Activated B cell treated with CpG ODN at 0.5 μM for 24 hours (primary cell): ENCODE data around the gene PTPRD. TPM values are rescaled to one million over a fixed set of nuclear protein-coding genes. Genes with fewer than 3 reads are reported as not detected.

Experiments
- ATAC-seq: fragments of 200-7000 bp; cut with Tn5 transposase; one replicate; pipeline ENCODE4 v1.10.0; 2021; ENCODE audit warnings: low read depth, mild to moderate bottlenecking, moderate library complexity
- CTCF ChIA-PET: fragments of 350-600 bp; sonication (Branson Sonifier 250); formaldehyde crosslinking; loops from one replicate; lab custom pipeline; 2021; ENCODE audit warnings: antibody characterized with exemption; lab: Charles Lee
- POLR2A ChIA-PET: fragments of 350-600 bp; sonication (Branson Sonifier 250); formaldehyde crosslinking; loops from one replicate; lab custom pipeline; 2021; ENCODE audit warnings: antibody characterized with exemption; lab: Charles Lee
- DNase-seq: peaks from one replicate; pipeline ENCODE4 v3.0.0; 2022
- H3K27ac Mint-ChIP-seq: one replicate; pipeline ENCODE4 v1.8.0; 2020; ENCODE audit warnings: mixed read lengths
- H3K27me3 Mint-ChIP-seq: one replicate; pipeline ENCODE4 v1.8.0; 2021; ENCODE audit warnings: mixed read lengths
- H3K36me3 Mint-ChIP-seq: one replicate; pipeline ENCODE4 v1.8.0; 2021; ENCODE audit warnings: low read depth, mixed read lengths
- H3K4me1 Mint-ChIP-seq: one replicate; pipeline ENCODE4 v1.8.0; 2021; ENCODE audit warnings: mixed read lengths
- H3K4me3 Mint-ChIP-seq: one replicate; pipeline ENCODE4 v1.8.0; 2020; ENCODE audit warnings: mild to moderate bottlenecking, mixed read lengths
- H3K9me3 Mint-ChIP-seq: one replicate; pipeline ENCODE4 v1.8.0; 2020; ENCODE audit warnings: mixed read lengths
- intact Hi-C: fragments of 100-400 bp; cut with micrococcal nuclease; formaldehyde crosslinking; loops from one replicate; pipeline ENCODE4 v1.15.1; 2024
- total RNA-seq: library from RNA; stranded (reverse); gene quantifications from 2 replicates; pipeline ENCODE4 v1.2.3, GENCODE V29; 2022
- TF ChIP-seq, protein P1 (sequence below): fragments of 200-600 bp; IDR thresholded peaks from one replicate; pipeline ENCODE4 v1.8.0; 2022; ENCODE audit warnings: antibody characterized with exemption, mild to moderate bottlenecking

The PTPRD gene
- total RNA-seq, 1 donor from 2014 or later, result 0.04 TPM

DNA sequence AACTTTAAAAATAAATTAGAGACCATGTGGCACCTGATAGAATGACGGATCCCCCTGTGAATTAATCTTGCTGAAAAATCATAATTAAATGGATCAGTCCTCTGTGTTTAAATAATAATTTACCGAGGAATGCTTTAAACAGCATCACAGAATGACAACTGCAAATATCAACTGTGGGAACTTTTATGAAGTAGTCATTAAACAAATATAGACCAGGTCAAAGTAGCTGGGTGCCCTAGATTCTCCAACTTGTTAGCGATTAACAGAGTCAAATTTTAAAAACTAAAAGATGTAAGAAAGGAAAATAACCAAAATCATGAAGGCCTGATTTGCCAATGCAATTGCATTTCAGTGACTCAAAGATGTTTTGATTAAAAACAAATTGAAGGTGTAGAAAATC is 933.4 kb downstream of the PTPRD start:
- intact Hi-C loops, result no loop called here

DNA sequence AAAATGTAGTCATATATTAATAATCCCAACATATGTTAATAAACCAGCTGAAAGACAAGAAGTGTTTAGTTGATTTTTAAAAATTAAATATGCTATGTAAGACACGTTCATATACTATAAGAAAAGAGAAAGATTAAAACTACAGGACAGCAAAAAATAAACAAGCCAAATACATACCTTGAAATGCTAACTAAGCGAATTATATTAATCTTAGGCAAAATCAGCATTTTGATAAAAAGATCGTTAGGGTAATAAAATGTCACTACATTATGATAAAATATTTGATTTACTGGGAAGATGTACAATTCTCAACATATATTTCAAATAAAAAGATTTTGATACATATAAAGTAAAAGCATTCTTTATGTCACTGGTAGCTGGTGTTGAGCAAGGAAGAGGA is 938.3 kb downstream of the PTPRD start:
- Mint-ChIP-seq H3K36me3 (no peaks in the 10 kb centered on the region), H3K27me3 (no peaks in the 10 kb centered on the region), H3K4me1 (no peaks in the 10 kb centered on the region), H3K9me3 (no peaks in the 10 kb centered on the region), H3K27ac (no peak overlapping the region), H3K4me3 (no peak overlapping the region)
- DNase-seq, result no peak
- ChIA-PET CTCF (no interaction called here), POLR2A (no interaction called here)
- intact Hi-C loops, result no loop called here
- TF ChIP-seq, protein P1, sequence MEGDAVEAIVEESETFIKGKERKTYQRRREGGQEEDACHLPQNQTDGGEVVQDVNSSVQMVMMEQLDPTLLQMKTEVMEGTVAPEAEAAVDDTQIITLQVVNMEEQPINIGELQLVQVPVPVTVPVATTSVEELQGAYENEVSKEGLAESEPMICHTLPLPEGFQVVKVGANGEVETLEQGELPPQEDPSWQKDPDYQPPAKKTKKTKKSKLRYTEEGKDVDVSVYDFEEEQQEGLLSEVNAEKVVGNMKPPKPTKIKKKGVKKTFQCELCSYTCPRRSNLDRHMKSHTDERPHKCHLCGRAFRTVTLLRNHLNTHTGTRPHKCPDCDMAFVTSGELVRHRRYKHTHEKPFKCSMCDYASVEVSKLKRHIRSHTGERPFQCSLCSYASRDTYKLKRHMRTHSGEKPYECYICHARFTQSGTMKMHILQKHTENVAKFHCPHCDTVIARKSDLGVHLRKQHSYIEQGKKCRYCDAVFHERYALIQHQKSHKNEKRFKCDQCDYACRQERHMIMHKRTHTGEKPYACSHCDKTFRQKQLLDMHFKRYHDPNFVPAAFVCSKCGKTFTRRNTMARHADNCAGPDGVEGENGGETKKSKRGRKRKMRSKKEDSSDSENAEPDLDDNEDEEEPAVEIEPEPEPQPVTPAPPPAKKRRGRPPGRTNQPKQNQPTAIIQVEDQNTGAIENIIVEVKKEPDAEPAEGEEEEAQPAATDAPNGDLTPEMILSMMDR, result no peak
- no peak for ATAC-seq

More for the DNA sequence above, 933.4 kb downstream of the PTPRD start:
- CTCF ChIA-PET, result no interaction called here
- DNase-seq (no peak), ATAC-seq (no peak)
- POLR2A ChIA-PET, result no interaction called here
- H3K27ac Mint-ChIP-seq, result no peak overlapping the region
- TF ChIP-seq, protein P1, result no peak
- H3K4me3 Mint-ChIP-seq, result no peak overlapping the region
- no peaks in the 10 kb centered on the region for H3K36me3 Mint-ChIP-seq
- H3K4me1 Mint-ChIP-seq, result no peaks in the 10 kb centered on the region
- H3K27me3 Mint-ChIP-seq, result no peaks in the 10 kb centered on the region
- no peaks in the 10 kb centered on the region for H3K9me3 Mint-ChIP-seq

DNA sequence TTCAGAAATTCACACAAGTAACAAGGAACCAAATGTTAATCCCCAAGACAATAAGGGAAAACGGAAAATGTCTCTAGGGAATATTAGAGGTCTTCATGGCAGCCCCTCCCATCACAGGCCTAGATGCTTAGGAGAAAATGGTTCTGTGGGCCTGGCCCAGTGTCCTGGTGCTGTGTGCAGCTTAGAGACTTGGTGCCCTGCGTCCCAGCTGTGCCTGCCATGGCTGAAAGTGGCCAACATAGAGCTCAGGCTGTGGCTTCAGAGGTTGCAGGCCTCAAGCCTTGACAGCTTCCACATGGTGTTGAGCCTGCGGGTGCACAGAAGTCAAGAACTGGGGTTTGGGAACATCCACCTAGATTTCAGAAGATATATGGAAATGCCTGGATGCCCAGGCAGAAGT is 942.3 kb downstream of the PTPRD start:
- TF ChIP-seq, protein P1, result no peak
- CTCF ChIA-PET, result no interaction called here
- ATAC-seq, result no peak
- no peak for DNase-seq
- Mint-ChIP-seq H3K9me3 (no peaks in the 10 kb centered on the region), H3K36me3 (no peaks in the 10 kb centered on the region), H3K4me1 (no peaks in the 10 kb centered on the region), H3K27me3 (no peaks in the 10 kb centered on the region), H3K4me3 (no peak overlapping the region), H3K27ac (no peak overlapping the region)
- POLR2A ChIA-PET, result no interaction called here
- intact Hi-C loops, result no loop called here

DNA sequence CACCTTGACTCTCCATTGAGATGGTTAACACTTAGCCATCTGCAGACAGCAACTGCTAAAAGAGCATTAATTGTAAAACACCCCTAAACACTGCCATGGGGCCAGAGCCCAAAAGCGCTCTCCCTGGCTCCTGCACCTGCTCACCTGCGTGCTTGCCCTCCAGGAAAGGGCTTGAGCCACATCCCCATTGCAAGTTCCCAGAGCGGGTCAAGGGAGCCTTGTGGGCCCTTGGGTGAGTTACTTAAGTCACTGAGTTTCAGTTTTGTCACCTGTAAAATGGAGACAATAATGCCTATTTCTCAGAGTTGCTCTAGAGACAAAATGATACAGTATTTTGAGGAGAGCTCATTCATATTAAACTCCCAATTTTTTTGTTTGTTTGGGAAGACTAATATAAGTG is 967.8 kb downstream of the PTPRD start:
- ATAC-seq (no peak), DNase-seq (no peak)
- CTCF ChIA-PET, result no interaction called here
- Mint-ChIP-seq H3K36me3 (no peaks in the 10 kb centered on the region), H3K27ac (no peak overlapping the region), H3K4me1 (peaks cover 1% of the 10 kb centered on the region), H3K27me3 (no peaks in the 10 kb centered on the region), H3K4me3 (no peak overlapping the region), H3K9me3 (no peaks in the 10 kb centered on the region)
- POLR2A ChIA-PET, result no interaction called here
- TF ChIP-seq, protein P1, result no peak
- intact Hi-C loops, result no loop called here

DNA sequence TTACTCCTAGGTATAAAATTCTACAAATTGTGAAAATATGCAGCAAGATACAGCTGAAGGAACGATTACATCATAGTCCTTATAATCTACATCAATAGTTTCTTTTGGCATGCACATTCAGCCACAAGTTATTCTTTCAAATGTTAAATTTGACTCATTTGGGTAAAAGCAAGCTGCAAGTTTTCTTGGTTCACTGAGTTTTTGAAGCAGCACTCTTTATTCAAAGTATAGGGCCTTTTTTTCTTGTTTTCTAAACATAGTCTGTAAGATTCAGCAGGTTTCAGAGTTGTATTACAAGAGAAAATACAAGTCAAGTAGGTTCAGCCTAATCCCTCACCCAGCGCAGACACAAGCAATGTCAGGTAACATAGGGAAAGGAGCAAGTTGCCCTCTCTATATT is 981.5 kb downstream of the PTPRD start:
- Mint-ChIP-seq H3K27ac (no peak overlapping the region), H3K4me3 (no peak overlapping the region), H3K36me3 (no peaks in the 10 kb centered on the region), H3K4me1 (peaks cover 2% of the 10 kb centered on the region), H3K9me3 (no peaks in the 10 kb centered on the region), H3K27me3 (no peaks in the 10 kb centered on the region)
- DNase-seq (no peak), ATAC-seq (no peak)
- TF ChIP-seq, protein P1, result no peak
- intact Hi-C loops, result no loop called here
- ChIA-PET CTCF (no interaction called here), POLR2A (no interaction called here)
